ENCODE measurements around the gene PIK3R6.

PIK3R6 gene

GRCh38 chr17:8893621-8894201 is 26.2 kb upstream of the PIK3R6 start:
- no peak for DNase-seq

DNA sequence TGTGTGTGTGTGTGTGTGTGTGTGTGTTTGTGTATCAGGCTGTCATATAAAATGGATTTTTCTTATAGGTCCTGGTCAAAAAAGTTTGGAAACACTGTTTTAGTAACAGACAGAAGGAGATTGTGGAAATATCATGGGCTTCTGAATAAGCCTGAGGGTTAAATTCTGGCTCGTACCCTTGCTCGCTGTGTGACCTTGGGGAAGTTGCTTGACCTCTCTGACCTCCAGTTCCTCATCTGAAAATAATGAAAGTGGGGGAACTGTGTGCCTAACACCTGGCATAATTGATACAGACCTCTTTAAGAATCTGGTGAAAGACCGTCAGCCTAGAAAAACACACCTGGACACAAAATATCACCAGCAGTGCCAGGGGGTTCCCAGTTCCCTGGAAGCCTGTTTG is 25.6 kb upstream of the PIK3R6 start:
- no peak for DNase-seq

DNA sequence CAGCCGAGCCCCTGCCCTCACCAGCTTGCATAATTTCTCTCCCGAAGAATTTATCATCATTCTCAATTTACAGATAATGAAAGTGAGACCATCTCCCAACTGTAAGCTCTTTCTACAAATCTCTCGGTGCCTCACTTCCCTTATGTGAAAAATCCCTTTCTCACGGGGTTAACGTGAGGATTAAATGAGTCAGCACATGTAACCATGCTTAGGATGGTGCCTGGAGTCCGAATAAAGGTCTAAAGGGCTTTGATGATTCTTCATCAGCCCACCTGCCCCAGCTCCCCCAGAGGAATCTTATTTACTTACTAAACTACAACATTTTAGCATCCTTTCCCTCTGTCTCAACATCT is 24.8 kb upstream of the PIK3R6 start:
- no peak for DNase-seq

DNA sequence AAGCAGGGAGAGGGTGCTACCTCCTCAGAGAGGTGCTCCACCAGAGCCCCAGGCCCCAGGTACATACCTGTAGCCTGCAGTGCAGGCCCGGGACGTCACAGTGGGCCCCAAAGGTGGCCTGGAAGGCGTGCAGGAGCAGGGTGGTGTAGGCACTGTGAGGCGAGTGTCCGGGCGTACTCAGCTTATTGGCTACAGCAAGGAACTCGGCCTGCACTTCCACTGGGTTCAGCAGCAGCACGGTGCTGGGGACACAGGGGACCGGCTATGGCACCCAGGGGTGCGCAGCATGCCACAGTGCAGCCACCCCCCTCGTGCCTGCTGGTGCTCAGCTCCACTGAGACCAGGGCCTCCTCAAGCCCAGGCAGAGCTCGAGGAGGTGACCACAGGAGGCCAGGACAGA is 23.2 kb upstream of the PIK3R6 start:
- no peak for DNase-seq

- DNase-seq, result no peak
Observed at GRCh38 chr17:8889458-8890210, 22.2 kb upstream of the PIK3R6 start.

GRCh38 chr17:8888704-8889302 is 21.3 kb upstream of the PIK3R6 start:
- no peak for DNase-seq

DNA sequence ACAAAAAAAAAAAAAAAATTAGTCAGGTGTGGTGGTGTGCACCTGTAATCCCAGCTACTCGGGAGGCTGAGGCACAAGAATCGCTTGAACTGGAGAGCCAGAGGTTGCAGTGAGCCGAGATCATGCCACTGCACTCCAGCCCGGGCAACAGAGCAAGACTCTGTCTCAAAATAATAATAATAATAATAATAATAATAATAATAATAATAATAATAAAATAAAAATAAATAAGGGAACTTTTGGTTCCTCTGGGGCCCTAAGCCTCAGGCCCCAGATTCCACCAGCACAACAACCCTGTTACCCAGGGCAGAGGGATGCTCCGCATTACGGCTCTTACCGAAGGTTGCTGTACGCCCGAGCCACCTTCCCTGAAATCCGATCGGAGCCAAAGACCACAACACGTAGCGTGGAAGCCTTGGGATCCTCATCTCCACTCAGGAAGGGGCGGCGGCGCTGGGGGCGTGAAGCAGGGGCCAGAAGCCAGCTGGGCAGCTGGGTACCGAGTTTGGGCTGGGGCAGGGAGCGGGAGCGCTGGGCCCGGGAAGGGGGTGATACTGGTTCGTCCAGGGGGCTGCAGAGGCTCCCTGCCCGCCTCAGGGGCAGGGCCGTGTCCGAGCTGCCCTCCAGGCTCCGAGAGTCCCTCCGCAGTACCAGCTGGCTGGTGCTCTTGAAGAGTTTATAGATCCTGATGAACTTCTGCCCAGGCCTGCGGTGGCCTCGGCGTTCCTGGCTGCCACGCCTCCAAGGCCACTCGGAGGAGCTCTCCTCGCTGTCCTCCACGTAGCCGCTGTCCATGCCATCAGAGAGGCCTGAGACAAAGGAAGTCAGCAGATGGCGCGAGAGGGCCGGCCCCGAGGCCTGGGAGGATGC is 20.6 kb upstream of the PIK3R6 start:
- DNase-seq, result no peak

GRCh38 chr17:8887301-8887700 is 19.8 kb upstream of the PIK3R6 start:
- DNase-seq, result no peak

GRCh38 chr17:8885967-8886684 is 18.7 kb upstream of the PIK3R6 start:
- DNase-seq, result no peak

- peak; percentile 31 to 64 (median 54) for DNase-seq
Observed at GRCh38 chr17:8885163-8885966, 17.9 kb upstream of the PIK3R6 start.

DNA sequence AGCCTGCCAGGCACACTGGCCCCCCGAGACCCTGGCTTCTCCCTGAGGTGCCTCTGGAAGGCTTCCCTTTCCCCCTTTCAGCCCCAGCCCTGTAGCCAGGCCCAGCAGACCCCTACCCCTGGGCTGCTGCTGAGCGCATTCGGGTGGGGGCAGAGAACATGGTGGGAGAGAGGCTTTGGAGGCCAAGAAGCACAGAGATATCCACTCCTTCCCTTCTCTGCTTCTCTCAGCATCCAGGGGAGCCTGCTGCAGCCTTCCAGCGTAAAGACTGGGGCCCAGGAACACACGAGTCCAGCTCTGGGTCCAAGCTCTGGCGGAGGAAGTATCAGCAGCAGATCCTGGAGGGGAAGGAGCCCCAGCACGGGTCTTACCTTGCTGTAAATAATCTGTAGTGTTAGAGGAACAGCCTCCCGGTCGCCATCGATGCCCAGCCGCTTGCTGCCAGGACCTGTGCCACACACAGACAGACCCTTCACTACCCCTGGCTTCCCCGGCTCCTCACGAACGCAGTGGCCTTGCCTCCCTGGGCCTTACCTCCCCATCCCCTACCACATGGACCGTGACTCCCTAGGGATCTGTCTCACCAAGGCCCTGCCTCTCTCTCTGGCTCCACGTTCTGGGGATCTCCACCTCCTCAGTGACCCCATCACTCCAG is 17.0 kb upstream of the PIK3R6 start:
- no peak for DNase-seq

DNA sequence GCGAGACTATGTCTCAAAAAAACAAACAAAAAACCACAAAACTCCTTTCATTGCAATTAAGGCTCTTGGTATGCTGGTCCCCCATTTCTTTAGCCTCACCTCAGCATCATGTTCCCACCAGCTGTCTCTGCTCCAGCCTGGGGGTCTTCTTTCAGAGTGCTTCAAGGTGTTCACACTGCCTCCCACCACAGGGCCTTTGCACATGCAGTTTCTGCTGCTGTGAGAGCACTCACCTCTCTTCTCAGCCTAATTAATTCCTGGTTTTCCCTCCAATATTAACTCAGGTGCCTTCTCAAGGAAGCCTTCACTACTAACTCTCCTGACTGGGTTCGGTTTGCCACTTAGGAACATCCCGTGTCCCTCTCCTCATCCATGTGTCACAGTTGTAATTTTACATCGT is 15.9 kb upstream of the PIK3R6 start:
- no peak for DNase-seq

- DNase-seq, result no peak
Observed at GRCh38 chr17:8881606-8882005, 14.1 kb upstream of the PIK3R6 start.

DNA sequence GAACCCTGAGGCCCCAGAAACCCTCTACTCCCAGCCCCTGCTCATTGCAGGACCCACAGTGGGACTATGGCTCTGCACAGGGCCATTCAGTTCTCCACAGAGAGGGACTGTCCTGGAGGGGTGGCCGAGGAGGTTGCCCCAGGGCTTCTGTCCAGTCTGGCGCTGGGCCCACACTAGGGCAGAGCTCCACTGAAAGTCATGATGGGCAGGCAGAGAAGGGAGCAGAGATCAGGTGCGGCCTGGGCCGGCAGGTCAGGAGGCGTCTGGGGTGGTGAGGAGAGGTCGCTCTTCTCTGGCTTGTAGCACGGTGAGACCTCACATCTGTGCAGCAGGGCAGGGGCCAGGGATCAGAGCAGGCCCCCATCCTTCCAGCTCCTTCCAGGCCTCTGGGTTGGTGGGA is 13.0 kb upstream of the PIK3R6 start:
- no peak for DNase-seq

- DNase-seq, result no peak
Observed at GRCh38 chr17:8879410-8879809, 11.9 kb upstream of the PIK3R6 start.

GRCh38 chr17:8877984-8878383 is 10.5 kb upstream of the PIK3R6 start:
- no peak for DNase-seq

- DNase-seq, result no peak
Observed at GRCh38 chr17:8875957-8876356, 8.5 kb upstream of the PIK3R6 start.

GRCh38 chr17:8875436-8875835 is 8.0 kb upstream of the PIK3R6 start:
- no peak for DNase-seq

- no peak for DNase-seq
Observed at GRCh38 chr17:8873801-8874715, 6.6 kb upstream of the PIK3R6 start.

- no peak for DNase-seq
Observed at GRCh38 chr17:8872705-8873435, 5.4 kb upstream of the PIK3R6 start.

Measured in activated naive CD4-positive, alpha-beta T cell (primary cell).